Endothelial cell of umbilical vein (primary cell): ENCODE data around the gene DBF4. TPM values are rescaled to one million over a fixed set of nuclear protein-coding genes. Genes with fewer than 3 reads are reported as not detected.

Experiments used
- BruUV-seq: library from RNA; stranded (reverse); fragments of 400-500 nt; replicated peaks from 2 replicates; lab custom pipeline; 2021; lab: Mats Ljungman, UMichigan
- CTCF ChIA-PET: fragments of 300-600, 350-600 bp; sonication (Branson Sonifier 250); formaldehyde crosslinking; loops from one replicate; lab custom pipeline; 2021; ENCODE audit warnings: antibody characterized with exemption, inconsistent platforms; lab: Charles Lee
- POLR2A ChIA-PET: fragments of 300-600, 350-600 bp; sonication (Branson Sonifier 250); formaldehyde crosslinking; loops from one replicate; lab custom pipeline; 2021; ENCODE audit warnings: antibody characterized with exemption, inconsistent platforms; lab: Charles Lee
- DNase-seq: peaks from one replicate; pipeline ENCODE4 v3.0.0-alpha.2; 2011; ENCODE audit warnings: low read depth, low spot score
- FAIRE-seq: peaks from 2 replicates; lab custom pipeline; 2011; peaks lifted over from hg19 to GRCh38; lab: Jason Lieb, UNC
- H2AFZ ChIP-seq: 2 replicates; pipeline ENCODE4 v1.6.0; 2012; ENCODE audit warnings: low read depth, low read length, control low read depth, inconsistent platforms
- H3K27ac ChIP-seq: 2 replicates; pipeline ENCODE4 v1.5.1; 2011; ENCODE audit warnings: low read depth, mild to moderate bottlenecking, control low read depth, low read length, moderate library complexity; ENCODE audit not compliant: insufficient read depth
- H3K27me3 ChIP-seq, 2 experiments: 2 replicates each; pipeline versions ENCODE4 v1.6.0 to v1.6.1; 2011; ENCODE audit warnings: low read length in 2 of 2, mixed read lengths in 1 of 2; ENCODE audit not compliant: control insufficient read depth in 2 of 2, insufficient read depth in 2 of 2
- H3K36me3 ChIP-seq, 2 experiments: 2 replicates in 1 of 2; 3 replicates in 1 of 2; pipeline ENCODE4 v1.5.1; 2011; ENCODE audit warnings: low read length in 2 of 2, mild to moderate bottlenecking in 1 of 2, moderate library complexity in 1 of 2; ENCODE audit not compliant: control insufficient read depth in 2 of 2, insufficient read depth in 2 of 2; ENCODE audit errors: extremely low read depth in 1 of 2
- H3K4me1 ChIP-seq: 3 replicates; pipeline ENCODE4 v1.5.1; 2011; ENCODE audit warnings: mild to moderate bottlenecking, low read length; ENCODE audit not compliant: control insufficient read depth, insufficient read depth; ENCODE audit errors: extremely low read depth
- H3K4me2 ChIP-seq: 2 replicates; pipeline ENCODE4 v1.6.1; 2011; ENCODE audit warnings: low read length, control low read depth, mixed read lengths; ENCODE audit not compliant: insufficient read depth
- H3K4me3 ChIP-seq, 3 experiments: fragments of 200-600 bp in 1 of 3; sonication (generic), shearing (Covaris generic) in 1 of 3; replicated peaks in 1 of 3; 2 replicates each; pipeline ENCODE4 v1.5.1; 2011 to 2016; ENCODE audit warnings: control low read depth in 3 of 3, low read length in 3 of 3, mild to moderate bottlenecking in 2 of 3, inconsistent platforms in 1 of 3, low read depth in 1 of 3, moderate library complexity in 1 of 3; ENCODE audit not compliant: insufficient read depth in 1 of 3
- H3K79me2 ChIP-seq: 2 replicates; pipeline ENCODE4 v1.6.0; 2012; ENCODE audit warnings: low read length, inconsistent platforms; ENCODE audit not compliant: control insufficient read depth, insufficient read depth
- H3K9ac ChIP-seq: replicated peaks from 2 replicates; pipeline ENCODE3; 2011; ENCODE audit warnings: low read length, control low read depth; ENCODE audit not compliant: insufficient read depth; ENCODE audit errors: extremely low read depth
- H3K9me1 ChIP-seq: replicated peaks from 3 replicates; pipeline ENCODE4 v1.6.0; 2011; ENCODE audit warnings: mild to moderate bottlenecking, low read length; ENCODE audit not compliant: control insufficient read depth, insufficient read depth; ENCODE audit errors: extremely low read depth
- H3K9me3 ChIP-seq: replicated peaks from 2 replicates; pipeline ENCODE4 v1.5.1; 2012; ENCODE audit warnings: low read length, inconsistent platforms; ENCODE audit not compliant: control insufficient read depth, insufficient read depth
- H4K20me1 ChIP-seq: replicated peaks from 2 replicates; pipeline ENCODE3; 2011; ENCODE audit warnings: mild to moderate bottlenecking, low read length; ENCODE audit not compliant: control insufficient read depth, insufficient read depth; ENCODE audit errors: extremely low read depth
- EZH2 ChIP-seq: IDR thresholded peaks from 2 replicates; pipeline ENCODE4 v1.6.1; 2012; ENCODE audit warnings: borderline replicate concordance, low read depth, mild to moderate bottlenecking, moderate library complexity, low read length, inconsistent platforms; ENCODE audit not compliant: severe bottlenecking
- FOS ChIP-seq: IDR thresholded peaks from 2 replicates; pipeline ENCODE4 v1.6.1; 2011; ENCODE audit warnings: mild to moderate bottlenecking, low read length, moderate library complexity, borderline replicate concordance; ENCODE audit not compliant: insufficient read depth
- GATA2 ChIP-seq: IDR thresholded peaks from 2 replicates; pipeline ENCODE4 v1.7.0; 2011; ENCODE audit warnings: low read depth, mild to moderate bottlenecking, moderate library complexity, mixed read lengths, low read length; ENCODE audit not compliant: insufficient read length, insufficient read depth
- JUN ChIP-seq: IDR thresholded peaks from 2 replicates; pipeline ENCODE4 v1.6.1; 2011; ENCODE audit warnings: borderline replicate concordance, low read depth; ENCODE audit not compliant: insufficient read length, insufficient read depth
- MYC ChIP-seq: IDR thresholded peaks from one replicate; pipeline ENCODE4 v1.6.1; 2011; ENCODE audit warnings: mild to moderate bottlenecking, low read depth, low read length
- POLR2A ChIP-seq: IDR thresholded peaks from 2 replicates; pipeline ENCODE4 v1.6.1; 2012; ENCODE audit warnings: low read depth, mild to moderate bottlenecking, control low read depth, low read length
- POLR2AphosphoS5 ChIP-seq: IDR thresholded peaks from 2 replicates; pipeline ENCODE4 v1.6.1; 2012; ENCODE audit warnings: low read depth, mild to moderate bottlenecking, control low read depth, low read length, moderate library complexity; ENCODE audit not compliant: insufficient read depth
- dilution Hi-C: fragments of 300-500 bp; cut with MboI; formaldehyde crosslinking; loops from one replicate; pipeline ENCODE4 v1.15.0; 2019; ENCODE audit warnings: low sequenced_read_pairs; ENCODE audit not compliant: extremely low pct_ligation_motif_present
- intact Hi-C: fragments of 100-400 bp; cut with micrococcal nuclease; formaldehyde crosslinking; loops from one replicate; pipeline ENCODE4 v1.10.0; 2022
- polyA plus RNA-seq, 4 experiments: library from polyadenylated mRNA; depleted of rRNA in 3 of 4; stranded (reverse) in 3 of 4; unstranded in 1 of 4; fragments of >200 nt; gene quantifications; 2 replicates each; pipeline versions ENCODE4 v1.2.1 to v1.2.3, GENCODE V29; 2011 to 2012; ENCODE audit warnings: missing spikeins in 1 of 4
- total RNA-seq: library from RNA; stranded (reverse); gene quantifications from 2 replicates; pipeline ENCODE4 v1.2.3, GENCODE V29; 2021
- TF ChIP-seq, protein P1 (sequence below): IDR thresholded peaks from 2 replicates; pipeline ENCODE4 v1.6.1; 2011; ENCODE audit not compliant: insufficient read depth, insufficient read length
- TF ChIP-seq, protein P2 (sequence below), 2 donors: IDR thresholded peaks; 1 replicate in 1 of 2; 2 replicates in 1 of 2; pipeline ENCODE4 v1.5.1; 2011; ENCODE audit warnings: low read length in 2 of 2, mild to moderate bottlenecking in 2 of 2, moderate library complexity in 2 of 2, control low read depth in 1 of 2, inconsistent platforms in 1 of 2, low read depth in 1 of 2; ENCODE audit not compliant: insufficient read depth in 1 of 2; ENCODE audit errors: extremely low read depth in 1 of 2

DBF4 gene
- total and polyA plus RNA-seq, 2 donors (not counting 3 experiments of a cell fraction or from before 2014, with no cell fraction given) = 3.7 to 39.7 TPM

DNA sequence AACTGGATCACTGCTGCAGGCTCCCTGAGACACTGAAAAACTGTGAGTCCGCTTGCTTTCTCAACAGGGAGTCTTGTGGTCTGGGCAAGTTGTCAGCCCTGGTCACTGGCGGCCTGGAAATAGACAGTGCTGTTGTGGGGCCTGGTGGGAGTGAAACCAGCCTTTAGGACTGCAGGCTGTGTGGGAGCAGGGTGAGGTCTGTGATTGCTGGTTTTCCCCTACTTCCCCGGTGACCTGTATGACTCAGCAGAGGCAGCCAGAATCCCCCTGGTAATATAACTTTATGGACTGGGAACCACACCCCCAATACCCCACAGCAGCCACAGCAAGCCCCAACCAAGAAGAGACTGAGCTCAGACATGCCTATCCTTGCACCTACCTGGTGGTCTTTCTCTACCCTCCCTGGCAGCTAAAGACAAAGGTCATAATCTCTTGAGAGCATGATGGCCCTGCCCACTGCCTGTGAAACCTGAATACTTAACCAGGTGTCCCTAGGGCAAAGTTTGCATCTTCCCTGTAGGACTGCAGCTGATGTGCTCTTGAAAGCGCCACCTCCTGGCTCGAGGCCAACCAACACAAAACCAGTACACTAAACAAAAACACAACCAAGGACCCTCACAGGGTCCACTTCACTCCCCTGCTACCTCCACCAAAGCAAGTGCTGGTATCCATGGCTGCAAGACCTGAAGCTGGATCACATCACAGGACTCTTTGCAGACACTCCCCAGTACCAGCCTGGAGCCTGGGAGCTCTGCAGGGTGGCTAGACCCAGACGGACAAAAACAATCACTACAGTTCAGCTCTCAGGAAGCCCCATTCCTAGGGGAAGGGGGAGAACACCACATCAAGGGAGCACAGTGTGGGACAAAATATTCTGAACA, 50.5 kb downstream of the DBF4 start:
- Histone ChIP-seq H3K79me2 (no peaks in the 10 kb centered on the region), H3K9ac (no peak overlapping the region), H3K9me3 (no peaks in the 10 kb centered on the region), H3K4me3 (no peak overlapping the region), H3K36me3 (no peaks in the 10 kb centered on the region), H2AFZ (no peak overlapping the region), H4K20me1 (no peaks in the 10 kb centered on the region), H3K27ac (no peak overlapping the region), H3K4me2 (no peak overlapping the region), H3K27me3 (peaks cover 0 to 1% of the 10 kb centered on the region in 2 experiments), H3K9me1 (no peaks in the 10 kb centered on the region), H3K4me1 (no peaks in the 10 kb centered on the region)
- FAIRE-seq (no peak), DNase-seq (no peak)
- ChIA-PET CTCF (interaction anchor here (0.6 to 0.7 kb wide), 3 partner anchors 25 to 63 kb away, joined by 3 read pairs; no protein-coding TSS in a partner anchor), POLR2A (interaction anchor here (0.7 kb wide), 1 partner anchor 9 kb away, joined by 4 read pairs; no protein-coding TSS in a partner anchor)
- intact Hi-C loops (no loop called here), dilution Hi-C loops (no loop called here)
- no peak for TF ChIP-seq POLR2AphosphoS5
- TF ChIP-seq, protein P1, sequence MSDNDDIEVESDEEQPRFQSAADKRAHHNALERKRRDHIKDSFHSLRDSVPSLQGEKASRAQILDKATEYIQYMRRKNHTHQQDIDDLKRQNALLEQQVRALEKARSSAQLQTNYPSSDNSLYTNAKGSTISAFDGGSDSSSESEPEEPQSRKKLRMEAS = no peak
- TF ChIP-seq FOS = no peak
- no peak for TF ChIP-seq EZH2
- TF ChIP-seq JUN = no peak
- TF ChIP-seq, protein P2, sequence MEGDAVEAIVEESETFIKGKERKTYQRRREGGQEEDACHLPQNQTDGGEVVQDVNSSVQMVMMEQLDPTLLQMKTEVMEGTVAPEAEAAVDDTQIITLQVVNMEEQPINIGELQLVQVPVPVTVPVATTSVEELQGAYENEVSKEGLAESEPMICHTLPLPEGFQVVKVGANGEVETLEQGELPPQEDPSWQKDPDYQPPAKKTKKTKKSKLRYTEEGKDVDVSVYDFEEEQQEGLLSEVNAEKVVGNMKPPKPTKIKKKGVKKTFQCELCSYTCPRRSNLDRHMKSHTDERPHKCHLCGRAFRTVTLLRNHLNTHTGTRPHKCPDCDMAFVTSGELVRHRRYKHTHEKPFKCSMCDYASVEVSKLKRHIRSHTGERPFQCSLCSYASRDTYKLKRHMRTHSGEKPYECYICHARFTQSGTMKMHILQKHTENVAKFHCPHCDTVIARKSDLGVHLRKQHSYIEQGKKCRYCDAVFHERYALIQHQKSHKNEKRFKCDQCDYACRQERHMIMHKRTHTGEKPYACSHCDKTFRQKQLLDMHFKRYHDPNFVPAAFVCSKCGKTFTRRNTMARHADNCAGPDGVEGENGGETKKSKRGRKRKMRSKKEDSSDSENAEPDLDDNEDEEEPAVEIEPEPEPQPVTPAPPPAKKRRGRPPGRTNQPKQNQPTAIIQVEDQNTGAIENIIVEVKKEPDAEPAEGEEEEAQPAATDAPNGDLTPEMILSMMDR (IDR thresholded peaks at IDR 0.05; ENCODE audit: extremely low read depth in 1 of 2, insufficient read depth in 1 of 2, low read depth in 1 of 2, low read length in 2 of 2) = no peak
- TF ChIP-seq GATA2 = no peak
- no peak for TF ChIP-seq POLR2A
- TF ChIP-seq MYC = no peak
- BruUV-seq = no TSS peak
